GM18951 (cell line): ENCODE measurements around the gene MVK.

ENCODE experiments used
- POLR2A ChIP-seq: IDR thresholded peaks from 4 replicates; pipeline ENCODE4 v1.6.1; 2011; ENCODE audit warnings: mild to moderate bottlenecking; ENCODE audit not compliant: insufficient read length, insufficient read depth; ENCODE audit errors: extremely low read depth
- in situ Hi-C: fragments of 300-500 bp; cut with MboI; formaldehyde crosslinking; loops from one replicate; pipeline ENCODE4 v1.12.0; 2022; ENCODE audit warnings: low sequenced_read_pairs, mixed read lengths, inconsistent platforms; ENCODE audit not compliant: unreplicated experiment

Gene MVK

DNA sequence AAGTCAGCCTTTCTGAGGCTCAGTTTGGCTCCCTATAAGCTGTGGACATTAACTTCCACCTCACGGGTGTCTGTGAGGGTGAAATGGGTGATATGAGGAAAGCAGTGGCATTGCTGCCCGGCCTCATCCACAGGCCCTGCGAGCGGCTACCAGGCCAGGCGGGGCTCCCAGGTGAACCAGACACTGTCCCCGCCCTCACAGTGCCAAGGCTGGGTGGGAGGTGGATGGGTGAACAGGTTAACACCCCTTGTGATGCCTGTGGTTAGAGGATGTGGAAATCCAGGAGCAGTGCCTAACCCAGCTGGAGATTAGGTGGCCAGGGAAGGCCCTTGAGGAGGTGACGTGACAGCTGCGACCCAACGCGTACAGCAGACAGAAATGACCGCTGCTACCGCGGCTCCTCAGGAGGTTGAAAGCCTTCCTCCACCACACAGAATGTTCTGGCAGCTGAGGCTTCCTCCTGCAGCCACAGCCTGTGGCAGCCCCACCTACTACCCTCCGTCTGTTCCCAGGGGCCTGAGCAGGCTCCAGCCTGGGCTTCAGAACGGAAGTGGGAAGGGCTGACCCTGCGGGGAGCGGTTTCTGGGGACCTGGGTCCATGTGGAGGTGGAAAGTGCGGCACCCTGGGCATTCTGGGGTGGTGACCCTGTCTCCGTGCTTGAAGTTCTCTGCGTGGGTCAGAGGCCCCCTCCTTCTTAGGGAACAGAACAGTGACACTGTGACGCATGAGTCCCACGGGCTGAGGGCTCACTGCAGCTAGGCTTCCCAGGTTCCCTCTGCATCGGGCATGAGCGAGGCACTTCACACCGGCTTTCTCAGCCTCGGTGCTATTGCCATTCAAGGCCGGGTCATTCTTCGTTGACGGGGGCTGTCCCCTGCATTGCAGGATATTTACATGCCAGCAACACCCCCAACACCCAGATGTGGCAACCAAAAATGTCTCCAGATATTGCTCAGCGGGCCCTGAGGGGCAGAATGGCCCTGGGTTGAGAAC is 10.0 kb upstream of the MVK start:
- no peak for TF ChIP-seq POLR2A

DNA sequence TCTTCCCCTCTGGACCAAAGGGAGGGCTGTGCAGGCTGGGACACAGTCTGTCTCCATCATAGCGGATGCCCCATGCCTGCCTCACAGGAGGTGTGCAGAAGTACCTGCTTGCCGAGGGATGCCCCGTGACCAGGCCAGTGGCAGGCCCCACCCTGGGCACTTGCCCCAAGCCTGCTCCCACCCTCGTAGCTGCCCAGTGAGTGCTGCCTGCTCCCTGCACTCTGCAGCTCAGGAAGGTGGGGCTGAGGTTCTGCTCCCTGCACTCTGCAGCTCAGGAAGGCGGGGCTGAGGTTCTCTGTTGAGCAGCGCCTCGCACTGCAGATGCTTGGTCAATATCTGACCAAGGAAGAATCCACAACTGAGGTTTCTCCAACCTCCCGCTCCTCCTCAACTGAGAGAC is 7.2 kb upstream of the MVK start:
- in situ Hi-C loops = no loop called here

More for the DNA sequence above, 10.0 kb upstream of the MVK start:
- in situ Hi-C loops = no loop called here

DNA sequence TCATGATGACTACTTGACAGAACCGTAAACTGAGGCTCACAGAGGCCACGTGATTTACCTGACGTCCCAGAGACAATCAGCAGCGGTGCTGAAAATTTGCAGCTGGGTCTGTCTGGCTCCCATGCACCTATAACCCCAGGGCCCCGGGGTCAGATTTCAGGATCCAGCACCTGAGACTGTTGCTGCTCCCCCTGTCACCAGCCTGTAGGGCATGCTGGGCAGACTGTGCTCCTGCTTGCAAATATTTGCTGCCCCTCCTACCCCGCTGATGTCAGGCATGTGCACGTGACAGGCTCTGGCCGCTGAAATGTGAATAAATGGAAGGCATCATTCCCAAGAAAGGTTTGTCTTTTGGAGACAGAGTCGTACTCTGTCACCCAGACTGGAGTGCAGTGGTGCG is 6.3 kb upstream of the MVK start:
- TF ChIP-seq POLR2A = no peak
- in situ Hi-C loops = no loop called here

More for the DNA sequence above, 7.2 kb upstream of the MVK start:
- TF ChIP-seq POLR2A = no peak

DNA sequence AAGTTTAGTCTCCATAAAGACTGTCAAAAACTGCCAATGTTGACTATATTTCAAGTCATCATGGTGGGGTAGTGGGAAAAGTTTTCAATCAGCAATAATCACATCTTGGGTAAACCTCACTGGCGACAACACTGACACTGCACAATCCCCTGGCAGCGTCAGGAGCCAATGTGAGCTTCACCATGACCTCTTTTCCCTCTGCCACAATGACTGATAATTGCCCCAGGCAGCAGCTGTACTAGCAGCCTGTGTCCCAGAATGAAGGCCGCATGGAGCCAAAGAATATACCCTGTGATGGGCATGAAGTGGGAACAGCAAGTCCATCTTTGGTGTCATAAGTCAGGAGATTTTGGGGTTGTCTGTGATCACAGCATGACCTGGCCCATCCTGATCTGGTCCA is 5.6 kb upstream of the MVK start:
- no peak for TF ChIP-seq POLR2A

DNA sequence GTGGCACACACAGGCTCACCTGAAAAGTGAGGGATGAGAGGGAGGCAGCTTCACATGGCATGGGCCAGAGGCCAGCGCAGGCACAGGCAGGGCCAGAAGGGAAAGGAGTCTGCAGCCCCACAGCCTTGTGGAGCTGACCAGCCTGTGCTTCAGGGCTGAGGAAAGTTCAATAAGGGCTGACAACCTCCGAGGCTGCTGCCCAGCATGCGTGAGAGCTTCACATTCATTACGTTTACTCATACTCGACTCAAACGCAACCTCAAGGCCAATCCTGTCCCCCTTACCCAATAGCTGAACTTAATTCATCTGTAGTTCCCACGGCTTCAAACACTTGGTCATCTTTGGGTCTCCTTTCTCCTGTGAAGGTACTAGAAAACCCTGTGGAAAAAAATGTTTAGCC is 5.1 kb upstream of the MVK start:
- in situ Hi-C loops = no loop called here

More for the DNA sequence above, 5.6 kb upstream of the MVK start:
- in situ Hi-C loops = no loop called here

DNA sequence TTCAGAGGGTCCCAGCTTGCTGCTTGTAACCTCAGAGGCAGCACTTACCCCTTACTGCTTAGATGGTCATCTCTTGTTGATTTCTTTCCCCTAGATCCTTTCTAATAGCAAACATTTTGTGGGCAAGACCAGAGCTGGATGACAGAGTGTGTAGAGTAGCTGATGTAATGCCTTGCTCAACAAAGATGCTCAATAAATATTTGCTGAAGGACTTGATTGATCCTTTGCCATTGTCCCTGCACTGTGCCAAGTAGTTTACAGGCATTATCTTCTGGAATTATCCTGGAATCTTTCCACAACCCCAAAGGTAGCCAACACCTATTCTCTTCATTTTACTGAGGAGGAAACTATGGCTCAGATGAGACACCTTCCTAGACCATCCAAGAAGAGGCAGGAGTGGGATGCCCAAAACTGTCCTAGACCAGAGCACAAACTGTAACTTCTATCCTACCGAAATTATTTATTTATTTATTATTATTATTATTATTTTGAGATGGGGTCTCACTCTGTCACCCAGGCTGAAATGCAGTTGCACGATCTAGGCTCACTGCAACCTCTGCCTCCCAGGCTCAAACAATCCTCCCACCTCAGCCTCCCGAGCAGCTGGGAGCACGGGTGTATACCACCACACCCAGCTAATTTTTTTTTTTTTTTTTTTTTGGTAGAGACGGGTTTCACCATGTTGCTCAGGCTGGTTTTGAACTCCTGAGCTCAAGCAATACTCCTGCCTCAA is 1.7 kb upstream of the MVK start:
- in situ Hi-C loops = no loop called here
- TF ChIP-seq POLR2A = no peak

More for the DNA sequence above, 5.1 kb upstream of the MVK start:
- TF ChIP-seq POLR2A = no peak

DNA sequence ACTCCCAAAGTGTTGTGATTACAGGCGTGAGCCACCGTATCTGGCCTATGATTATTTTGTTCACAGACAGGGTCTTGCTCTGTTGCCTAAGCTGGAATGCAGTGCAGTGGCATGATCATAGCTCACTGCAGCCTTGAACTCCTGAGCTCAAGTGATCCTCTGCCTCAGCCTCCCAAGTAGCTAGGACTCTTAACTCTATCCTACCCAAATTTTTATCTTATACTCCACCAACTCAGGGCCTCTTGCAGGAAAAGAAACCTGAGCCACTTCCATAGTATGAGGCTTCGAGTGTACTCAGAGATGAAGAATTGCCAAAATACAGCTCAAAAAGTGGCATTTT is 1.1 kb upstream of the MVK start:
- no peak for TF ChIP-seq POLR2A
- in situ Hi-C loops = no loop called here

DNA sequence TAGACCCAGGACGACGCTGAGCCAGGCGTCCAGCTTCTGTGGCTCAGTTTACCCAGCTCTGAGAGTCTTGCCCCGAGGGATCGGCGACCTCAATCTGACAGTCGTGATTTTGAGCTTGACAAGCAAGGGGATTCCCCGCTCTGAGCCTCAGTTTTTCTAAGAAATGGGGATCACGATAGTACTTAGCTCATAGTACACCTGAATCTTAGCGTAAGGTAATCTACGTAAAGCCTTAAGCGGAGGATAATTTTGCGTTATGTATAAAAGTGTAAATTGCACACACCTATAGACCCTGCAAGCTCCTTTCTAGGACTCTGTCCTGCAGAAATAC is 285 bp downstream of the MVK start:
- TF ChIP-seq POLR2A = no peak
- in situ Hi-C loops = no loop called here

DNA sequence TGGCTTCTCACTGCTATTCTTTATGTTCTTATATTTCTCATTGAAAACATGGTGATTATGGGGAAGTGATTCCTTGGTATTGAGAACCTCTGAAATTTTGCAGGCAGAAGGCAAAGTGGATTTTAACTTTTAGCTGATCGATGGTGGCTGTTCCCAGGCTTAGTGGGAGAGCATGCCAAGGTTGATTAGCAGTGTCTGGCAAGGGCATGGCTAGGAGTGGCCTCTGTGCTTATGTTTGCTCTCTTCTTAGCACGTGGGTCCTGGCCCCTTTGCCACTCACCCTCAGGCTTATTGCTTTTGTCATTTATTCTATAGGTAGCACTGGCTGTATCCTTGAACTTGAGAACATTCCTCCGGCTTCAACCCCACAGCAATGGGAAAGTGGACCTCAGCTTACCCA is 2.1 kb downstream of the MVK start:
- TF ChIP-seq POLR2A = no peak

DNA sequence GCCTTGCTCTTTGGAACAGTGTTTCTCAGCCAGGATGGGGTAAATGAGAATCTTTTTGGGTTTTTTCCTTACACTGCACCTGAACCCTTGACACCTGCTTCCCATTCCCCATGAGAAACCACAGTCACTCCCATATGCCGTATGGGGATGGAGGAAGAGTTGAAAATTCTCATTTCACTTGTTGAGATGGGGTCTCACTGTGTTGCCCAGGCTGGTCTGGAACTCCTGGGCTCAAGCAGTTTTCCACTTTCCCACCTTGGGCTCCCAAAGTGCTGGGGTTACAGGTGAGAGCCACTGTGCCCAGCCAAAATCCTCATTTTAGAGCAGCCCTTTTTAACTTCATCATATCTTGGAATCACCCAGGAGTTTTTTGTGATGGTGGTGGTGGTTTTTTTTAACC is 3.7 kb downstream of the MVK start:
- no peak for TF ChIP-seq POLR2A
- in situ Hi-C loops = no loop called here

More for the DNA sequence above, 2.1 kb downstream of the MVK start:
- in situ Hi-C loops = no loop called here

DNA sequence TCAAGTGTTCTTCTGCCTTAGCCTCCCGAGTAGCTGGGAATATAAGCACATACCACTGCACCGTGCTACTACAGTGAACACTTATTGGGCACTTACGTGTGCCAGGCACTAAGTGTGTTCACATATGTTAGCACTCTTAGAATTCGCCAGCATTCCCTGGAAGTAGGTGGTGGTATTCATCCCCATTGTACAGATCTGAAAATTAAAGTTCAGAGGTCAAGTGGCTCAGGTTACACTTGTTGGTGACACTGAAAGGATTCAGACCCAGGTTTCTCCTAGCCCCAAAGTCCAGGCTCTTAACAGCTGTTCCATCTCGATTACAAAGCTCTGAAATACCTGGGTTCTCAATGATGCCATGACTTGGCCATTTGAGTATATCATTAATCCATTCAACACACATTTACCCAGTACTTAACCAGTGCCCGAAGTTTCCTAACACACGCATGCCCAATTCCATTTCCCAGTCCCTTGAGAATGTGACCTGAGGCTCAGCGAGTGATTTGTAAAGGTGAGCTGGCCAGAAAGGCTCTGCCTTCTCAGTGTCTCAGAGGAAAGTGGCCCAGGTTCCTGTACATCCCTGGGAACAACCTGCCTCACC is 4.8 kb downstream of the MVK start:
- TF ChIP-seq POLR2A = no peak
- in situ Hi-C loops = no loop called here

DNA sequence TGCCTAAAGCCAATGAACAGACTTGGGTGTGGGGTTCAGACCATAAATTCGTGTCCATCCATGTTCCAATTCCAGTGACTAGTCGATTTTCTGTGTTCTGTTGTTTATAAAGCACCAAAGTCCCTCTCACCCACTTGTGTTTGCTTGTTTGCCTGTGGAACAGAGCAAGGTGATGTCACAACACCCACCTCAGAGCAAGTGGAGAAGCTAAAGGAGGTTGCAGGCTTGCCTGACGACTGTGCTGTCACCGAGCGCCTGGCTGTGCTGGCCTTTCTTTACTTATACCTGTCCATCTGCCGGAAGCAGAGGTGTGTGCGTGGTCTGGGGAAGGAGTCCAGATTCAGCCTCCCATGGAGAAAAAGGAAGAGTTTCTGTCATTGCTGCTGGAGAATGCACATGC is 6.0 kb downstream of the MVK start:
- in situ Hi-C loops = no loop called here

DNA sequence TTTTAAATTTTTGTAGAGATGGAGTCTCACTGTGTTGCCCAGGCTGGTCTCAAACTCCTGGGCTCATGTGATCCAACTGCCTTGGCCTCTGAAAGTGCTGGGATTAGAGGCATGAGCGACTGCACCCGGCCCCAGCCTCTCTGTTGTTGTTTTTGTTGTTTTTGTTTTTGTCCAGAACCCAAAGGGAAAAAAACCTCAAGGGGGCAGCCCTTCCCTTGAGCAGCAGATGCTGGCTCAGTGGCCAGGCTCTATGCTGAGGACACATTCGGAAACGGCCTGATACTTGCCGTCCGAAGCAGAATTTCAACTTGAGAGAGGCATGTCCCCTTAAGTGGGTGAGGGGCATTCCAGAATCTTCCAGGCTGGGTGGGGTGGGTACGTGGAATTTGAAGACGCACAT is 6.7 kb downstream of the MVK start:
- in situ Hi-C loops = no loop called here
- TF ChIP-seq POLR2A = no peak

More for the DNA sequence above, 6.0 kb downstream of the MVK start:
- no peak for TF ChIP-seq POLR2A

DNA sequence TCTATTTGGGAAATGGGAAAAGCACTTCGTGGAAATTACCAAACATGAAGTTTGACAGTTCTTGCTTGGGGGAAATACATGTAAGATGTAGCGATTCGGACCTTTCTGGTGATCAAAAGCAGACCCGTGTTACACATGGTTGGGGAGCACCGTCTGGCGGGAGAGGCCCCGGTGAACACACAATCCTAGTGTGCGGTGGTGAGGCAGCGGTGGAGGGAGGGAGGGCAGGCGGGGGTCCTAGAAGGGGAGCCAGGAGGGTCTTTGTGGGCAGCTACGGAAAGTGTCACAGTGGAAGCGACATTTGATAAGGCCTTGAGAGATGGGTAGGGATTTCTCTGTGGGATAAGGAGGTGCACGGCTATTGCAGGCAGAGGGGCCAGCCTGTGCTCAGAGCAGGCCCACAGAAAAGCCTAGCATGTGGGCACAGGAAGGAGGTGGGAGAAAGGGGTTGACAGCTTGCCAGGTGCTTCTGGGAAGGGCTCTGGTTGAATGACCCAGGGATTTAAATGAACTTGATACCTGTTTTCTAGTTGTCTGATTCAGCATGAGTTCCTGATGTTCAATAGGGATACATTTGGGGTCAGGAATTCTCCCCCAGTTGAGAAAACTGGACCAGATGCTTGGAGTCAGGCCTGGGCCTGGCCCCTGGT is 7.2 kb downstream of the MVK start:
- in situ Hi-C loops = no loop called here

More for the DNA sequence above, 7.2 kb downstream of the MVK start:
- no peak for TF ChIP-seq POLR2A
